NCI-H774 (cell line): Measurements from ENCODE around the gene ABTB2.
"Not testable (repeated sequence)": the region's sequence is repeated elsewhere in the genome, so short reads cannot be mapped to it uniquely, and the experiment has no call there.

Experiments
- DNase-seq: peaks from one replicate; lab custom pipeline; 2025; lab: John Stamatoyannopoulos, UW

The ABTB2 gene

DNA sequence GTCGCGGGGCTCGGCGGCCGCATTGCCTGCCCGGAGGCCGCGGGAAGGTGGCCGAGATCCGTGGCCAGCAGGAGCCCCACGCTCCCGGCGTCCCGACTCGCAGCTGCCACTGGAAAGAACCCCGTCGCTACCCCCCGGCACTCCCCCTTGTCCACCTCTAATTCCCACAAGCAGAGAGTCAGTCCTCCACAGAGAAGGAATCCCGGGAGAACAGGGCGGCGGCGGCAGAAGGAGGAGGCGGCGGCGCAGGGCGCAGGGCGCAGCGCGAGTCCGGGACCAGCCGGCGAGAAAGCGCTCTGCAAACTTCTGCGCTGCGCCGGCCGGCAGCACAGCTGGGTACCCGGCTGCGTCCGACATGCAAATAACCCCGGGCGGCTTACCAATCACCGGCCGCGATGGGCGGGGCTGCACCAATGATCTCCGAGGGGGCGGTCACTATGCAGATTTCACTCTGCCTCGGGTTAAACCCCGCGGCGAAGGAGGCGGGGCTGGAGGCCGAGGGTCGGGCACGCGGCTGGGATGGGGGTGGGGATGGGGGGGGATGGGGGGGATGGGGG lies at the start of gene ABTB2:
TSS of gene ABTB2 (minus strand) at position 310 of the 557 bp plus-strand sequence.
- DNase-seq: peak; percentile 97

DNA sequence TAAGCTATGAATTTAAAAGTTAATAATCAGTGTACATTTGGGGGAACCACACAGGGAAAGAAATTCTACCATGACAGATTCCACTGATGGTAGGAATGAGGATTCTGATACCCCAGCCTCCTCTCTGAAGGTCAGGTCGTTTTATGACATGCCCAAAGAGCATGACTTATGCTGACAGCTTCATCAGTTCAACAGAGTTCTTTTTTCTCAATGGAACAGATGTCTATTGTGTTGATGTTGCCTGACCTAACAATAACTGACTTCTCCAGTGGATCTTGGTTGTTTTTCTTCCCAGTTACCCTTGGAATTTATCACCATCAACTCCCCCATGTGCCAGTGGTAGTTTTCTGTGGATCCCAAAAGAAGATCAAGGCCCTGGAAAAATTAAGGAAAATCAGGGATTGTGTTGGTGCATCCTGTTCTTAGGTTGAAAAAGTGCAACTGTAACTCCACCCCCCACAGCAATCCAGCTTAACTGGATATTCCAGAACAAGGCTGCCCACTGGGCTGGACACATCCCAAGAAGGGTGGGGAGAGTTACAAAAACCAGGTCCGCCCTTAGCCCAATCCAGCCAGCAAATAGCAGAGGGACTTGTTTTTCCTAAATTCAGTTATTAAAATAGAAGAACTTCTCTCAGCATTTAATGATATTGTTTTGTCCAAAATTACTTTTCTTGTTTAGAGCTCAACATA lies 49.5 kb upstream of the ABTB2 start:
- no peak for DNase-seq

GRCh38 chr11:34406413-34406812 lies 48.6 kb upstream of the ABTB2 start:
- no peak for DNase-seq

GRCh38 chr11:34405079-34405858 lies 47.5 kb upstream of the ABTB2 start:
- no peak for DNase-seq

- no peak for DNase-seq
Observed at GRCh38 chr11:34404280-34404679, 46.5 kb upstream of the ABTB2 start.

DNA sequence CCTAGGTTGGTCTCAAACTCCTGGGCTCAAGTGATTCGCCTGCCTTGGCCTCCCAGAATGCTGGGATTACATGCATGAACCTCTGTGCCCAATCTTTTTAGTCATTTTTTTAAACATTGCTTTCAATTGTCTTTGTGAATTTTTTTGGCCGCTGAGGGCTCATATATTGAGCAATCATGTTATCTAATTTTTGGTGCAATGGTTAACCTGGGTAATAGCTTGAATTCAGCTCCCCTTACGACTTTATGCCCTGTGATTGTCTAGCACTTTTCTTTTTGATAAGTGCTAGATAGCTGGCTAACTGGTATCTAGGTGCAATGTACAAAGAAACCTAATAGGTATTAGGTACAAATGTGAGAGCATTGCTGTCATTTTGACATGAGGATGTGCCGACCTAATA lies 45.6 kb upstream of the ABTB2 start:
- no peak for DNase-seq

GRCh38 chr11:34397811-34398210 lies 40.0 kb upstream of the ABTB2 start:
- no peak for DNase-seq

- DNase-seq: no peak
Observed at GRCh38 chr11:34397120-34397519, 39.3 kb upstream of the ABTB2 start.

- DNase-seq: no peak
Observed at GRCh38 chr11:34395916-34396550, 38.2 kb upstream of the ABTB2 start.

DNA sequence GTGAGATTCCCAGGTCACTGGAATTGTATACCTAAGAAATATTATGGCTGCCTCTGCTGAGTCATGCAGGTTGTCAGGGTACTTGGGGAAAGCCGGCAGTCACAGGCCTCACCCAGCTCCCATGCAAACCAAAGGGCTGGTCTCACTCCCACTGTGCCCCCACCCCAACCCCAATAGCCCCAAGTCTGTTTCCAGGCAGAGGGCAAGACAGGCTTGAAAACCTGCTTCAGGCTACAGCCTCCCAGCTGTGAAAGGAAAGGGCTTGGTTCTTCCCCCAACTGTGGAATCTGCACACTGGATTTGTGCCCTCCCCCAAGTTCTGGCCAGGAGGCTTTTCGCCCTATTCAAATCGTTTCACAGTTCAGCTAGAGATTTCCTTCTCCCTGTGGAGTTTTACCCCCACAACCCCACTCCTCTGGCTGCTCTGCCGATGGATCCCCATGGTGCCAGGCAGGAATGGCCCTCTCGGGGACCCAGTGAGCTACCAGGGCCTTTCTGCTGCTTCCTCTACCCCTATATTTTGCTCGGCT lies 37.0 kb upstream of the ABTB2 start:
- DNase-seq: no peak

DNA sequence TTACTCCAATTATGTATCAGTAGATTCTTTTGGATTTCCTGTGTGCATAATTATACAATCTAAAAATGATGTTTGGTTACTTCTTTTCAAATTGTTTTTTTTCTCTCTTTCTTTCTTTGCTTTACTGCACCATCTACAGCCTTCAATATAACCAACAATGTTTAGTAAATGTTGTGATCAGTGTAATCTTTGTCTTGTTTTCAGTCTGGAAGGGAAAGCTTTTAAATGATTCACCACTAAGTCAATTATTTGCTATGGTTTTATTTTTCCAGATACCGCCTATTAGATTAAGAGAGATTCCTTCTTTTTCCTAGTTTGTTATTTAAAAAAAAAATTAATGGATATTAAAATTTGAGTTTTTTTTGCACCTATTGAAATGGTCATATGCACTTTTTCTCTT lies 29.8 kb upstream of the ABTB2 start:
- DNase-seq: no peak

DNA sequence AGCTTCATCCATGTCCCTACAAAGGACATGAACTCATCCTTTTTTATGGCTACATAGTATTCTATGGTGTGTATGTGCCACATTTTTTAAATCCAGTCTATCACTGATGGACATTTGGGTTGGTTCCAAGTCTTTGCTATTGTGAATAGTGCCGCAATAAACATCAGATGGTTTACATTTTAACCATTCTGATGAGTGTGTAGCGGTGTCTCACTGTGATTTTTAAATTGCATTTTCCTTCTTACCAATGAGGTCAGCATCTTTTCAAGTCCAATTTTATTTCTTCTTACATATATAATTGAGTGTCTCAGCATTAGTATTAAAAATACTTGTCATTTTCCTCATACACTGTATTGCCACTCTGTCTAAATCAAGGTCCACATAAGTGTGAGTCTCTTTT lies 28.5 kb upstream of the ABTB2 start:
- not testable (repeated sequence) for DNase-seq

- no peak for DNase-seq
Observed at GRCh38 chr11:34382532-34383276, 24.9 kb upstream of the ABTB2 start.

DNA sequence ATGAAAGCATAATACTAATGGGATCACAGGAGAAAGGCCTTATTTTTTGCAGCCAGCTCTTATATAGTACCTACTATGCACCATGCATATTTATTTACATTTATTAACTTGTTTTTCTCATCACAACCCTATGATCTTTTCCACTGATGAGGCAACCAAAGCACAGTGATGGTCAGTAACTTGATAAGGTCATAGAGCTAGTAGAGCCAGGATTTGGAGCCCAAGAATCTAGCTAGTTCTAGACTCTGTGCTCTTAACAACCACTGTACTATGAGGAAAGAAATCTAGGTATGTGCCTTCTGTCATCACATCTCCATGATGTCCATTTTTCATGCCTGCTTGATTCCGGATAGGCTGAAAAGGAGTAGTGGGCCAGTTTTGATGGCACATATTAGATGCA lies 24.0 kb upstream of the ABTB2 start:
- DNase-seq: no peak

DNA sequence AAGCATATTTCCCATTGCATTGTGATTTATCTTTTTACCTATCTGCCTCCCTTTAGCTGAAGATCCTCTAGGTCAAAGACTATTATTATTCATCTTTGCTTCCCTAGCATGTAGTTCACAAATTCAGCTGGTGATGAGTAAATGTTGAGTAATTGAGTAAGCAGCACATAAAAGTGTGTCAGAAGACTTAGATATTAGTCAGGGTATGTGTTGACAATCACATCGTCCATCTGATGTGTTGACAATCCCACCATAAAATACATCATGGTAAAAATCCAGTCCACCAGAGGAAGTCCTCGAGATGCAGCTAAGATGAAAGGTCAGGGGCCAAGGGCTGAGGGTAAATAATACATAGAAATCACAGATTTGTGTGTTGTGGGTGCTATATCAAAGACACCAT lies 22.9 kb upstream of the ABTB2 start:
- DNase-seq: no peak

GRCh38 chr11:34379539-34379938 lies 21.7 kb upstream of the ABTB2 start:
- no peak for DNase-seq

GRCh38 chr11:34379079-34379478 lies 21.3 kb upstream of the ABTB2 start:
- DNase-seq: no peak

DNA sequence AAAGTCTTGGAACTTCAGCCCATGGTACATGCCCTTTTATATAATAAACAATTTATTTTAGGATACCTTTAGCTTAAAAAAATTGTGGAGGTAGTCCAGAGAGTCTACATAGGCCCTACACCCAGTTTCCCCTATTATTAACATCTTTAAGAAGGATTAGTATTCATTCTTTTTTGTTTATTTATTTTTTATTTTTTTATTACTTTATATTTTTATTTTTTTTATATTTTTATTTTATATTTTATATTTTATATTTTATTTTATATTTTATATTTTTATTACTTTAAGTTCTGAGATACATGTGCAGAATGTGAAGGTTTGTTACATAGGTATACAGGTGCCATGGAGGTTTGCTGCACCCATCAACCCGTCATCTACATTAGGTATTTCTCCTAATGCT lies 15.9 kb upstream of the ABTB2 start:
- no peak for DNase-seq

DNA sequence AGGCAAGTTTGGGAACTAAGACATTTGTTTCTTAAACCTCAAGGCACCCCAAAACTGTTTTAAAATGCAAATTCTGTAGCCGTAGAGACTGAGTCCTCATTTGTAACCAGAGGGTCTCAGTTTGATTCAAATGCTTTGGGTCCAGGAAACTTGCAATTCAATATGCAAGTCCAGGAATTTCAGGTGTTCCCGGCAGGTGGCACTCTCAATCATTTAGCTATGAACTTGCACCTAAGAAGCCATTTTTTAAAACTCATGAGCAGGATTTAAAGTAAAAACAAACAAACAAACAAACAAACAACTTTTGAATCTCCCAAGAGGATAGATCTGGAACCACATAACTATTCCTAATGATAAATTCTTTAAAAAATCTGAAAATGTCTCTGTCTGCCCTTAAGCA lies 8.7 kb upstream of the ABTB2 start:
- no peak for DNase-seq

- DNase-seq: no peak
Observed at GRCh38 chr11:34364102-34364501, 6.3 kb upstream of the ABTB2 start.

DNA sequence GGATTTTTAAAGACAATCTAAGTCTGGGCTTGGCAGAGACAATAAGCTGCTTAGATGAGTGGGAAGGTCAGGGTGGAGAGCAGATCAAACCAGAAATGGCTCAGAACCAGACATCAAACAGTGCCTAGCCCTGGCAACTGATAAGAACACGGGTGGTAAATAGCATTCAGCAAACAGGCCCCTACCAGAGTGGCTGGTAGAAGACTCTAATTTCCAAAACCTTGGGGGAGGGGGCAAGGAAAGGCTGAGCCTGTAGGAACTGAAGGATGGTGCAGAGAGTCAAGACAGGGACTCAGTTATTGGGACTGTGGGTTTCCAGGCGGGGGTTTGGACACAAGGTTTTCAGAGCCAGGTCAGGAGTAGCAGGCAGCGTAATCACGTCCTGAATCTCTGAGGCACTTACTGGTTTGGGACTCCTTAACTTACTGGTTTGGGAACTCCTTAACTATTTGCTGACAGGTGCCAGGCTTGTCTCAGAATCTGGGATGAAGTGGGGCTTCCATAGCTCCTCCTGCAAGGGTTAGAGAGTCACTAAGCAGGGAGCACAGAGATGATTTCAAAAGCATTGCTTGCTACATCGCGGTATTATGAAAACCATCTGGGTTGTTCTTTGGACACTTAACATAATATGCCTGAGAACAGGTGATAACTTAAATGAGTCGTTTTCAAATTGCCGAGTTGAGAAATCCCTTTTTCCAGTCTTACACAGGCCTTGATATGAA lies 5.7 kb upstream of the ABTB2 start:
- DNase-seq: no peak
